Right renal cortex interstitium (tissue), 3 donors: ENCODE data around the gene HTR3A. TPM values are rescaled to one million over a fixed set of nuclear protein-coding genes. Genes with fewer than 3 reads are reported as not detected.

Source experiments
- DNase-seq, 3 donors: peaks; one replicate each; pipeline ENCODE4 v3.0.0-alpha.2; 2013; ENCODE audit warnings: low read depth in 3 of 3, low spot score in 2 of 3
- polyA plus RNA-seq, 3 donors: library from polyadenylated mRNA; unstranded; fragments of 120-200 nt; gene quantifications; one replicate each; pipeline ENCODE4 v1.2.1, GENCODE V29; 2013; ENCODE audit not compliant: insufficient read length in 3 of 3

Gene HTR3A
- polyA plus RNA-seq, 3 donors, result 0.13 TPM; not detected in 2

DNA sequence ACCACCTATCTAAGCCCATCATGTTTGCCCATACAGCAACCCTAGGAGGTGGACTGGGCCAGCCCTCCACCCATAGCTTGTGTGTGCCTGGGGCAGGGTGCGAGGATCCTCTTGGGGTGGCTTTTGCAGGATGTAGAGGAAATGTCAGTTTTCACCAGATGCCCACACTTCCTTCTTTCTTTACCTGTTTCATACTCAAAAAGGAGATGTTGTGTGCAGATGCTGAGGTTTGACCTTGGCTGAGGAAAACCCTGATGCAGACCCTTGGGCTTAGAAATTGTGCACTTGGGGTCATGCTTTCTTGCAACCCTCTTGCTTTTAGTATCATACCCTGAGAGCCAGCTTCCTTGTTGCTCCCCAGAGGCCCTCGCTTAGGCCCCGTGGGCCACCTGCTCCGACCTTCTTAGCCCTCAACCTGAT, 2.2 kb downstream of the HTR3A start:
- DNase-seq, result no peak

DNA sequence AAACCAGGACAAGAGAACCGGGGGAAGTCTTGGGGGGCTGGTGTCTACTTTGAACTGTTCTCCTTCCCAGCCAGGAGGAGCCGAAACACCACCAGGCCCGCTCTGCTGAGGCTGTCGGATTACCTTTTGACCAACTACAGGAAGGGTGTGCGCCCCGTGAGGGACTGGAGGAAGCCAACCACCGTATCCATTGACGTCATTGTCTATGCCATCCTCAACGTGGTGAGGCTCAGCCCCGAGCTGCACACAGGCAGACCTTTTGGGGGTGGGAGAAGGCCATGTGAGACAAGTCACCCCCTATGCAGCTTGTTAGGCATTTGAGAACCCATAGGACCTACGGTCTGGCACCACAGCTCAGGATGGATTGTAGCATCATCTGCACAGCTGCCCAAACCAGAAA, 2.8 kb downstream of the HTR3A start:
- no peak for DNase-seq

DNA sequence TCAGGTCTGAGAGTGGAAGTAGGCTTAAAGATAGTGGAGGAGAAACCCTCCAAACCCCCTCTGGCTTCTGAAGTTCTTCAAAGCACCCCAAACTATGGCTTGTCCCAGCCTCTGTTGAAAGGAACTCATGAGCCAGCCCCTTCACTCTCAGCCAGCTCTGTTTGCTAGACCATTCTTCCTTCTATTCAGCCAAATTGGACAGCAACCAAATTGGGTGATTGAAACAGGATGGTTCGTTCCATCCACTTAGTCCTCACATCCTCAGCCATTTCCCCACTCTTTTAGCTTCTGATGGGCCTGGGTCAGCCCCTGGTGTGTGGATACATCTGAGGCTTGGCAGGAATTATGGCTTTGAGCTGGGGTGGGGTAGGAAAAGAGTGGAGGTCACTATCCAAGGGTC, 4.5 kb downstream of the HTR3A start:
- no peak for DNase-seq

DNA sequence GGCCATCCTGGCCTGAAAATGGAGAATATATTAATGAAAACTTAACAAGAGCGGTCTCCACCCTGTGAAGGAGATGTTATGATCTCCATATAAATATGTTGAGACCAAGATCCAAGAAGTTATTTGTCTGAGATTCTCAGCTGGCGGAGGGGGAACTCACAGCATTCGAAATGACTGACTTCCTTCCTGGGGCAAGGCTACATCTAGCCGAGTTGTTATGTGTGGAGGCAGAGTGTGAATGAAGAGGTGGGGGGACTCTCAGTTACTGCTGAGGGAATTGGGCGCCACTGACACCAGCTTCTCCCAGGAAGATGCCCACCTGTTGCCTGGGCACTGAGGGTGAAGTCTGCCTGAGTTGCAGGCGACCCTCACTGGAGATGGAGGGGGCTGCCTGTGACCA, 5.9 kb downstream of the HTR3A start:
- DNase-seq, result no peak

DNA sequence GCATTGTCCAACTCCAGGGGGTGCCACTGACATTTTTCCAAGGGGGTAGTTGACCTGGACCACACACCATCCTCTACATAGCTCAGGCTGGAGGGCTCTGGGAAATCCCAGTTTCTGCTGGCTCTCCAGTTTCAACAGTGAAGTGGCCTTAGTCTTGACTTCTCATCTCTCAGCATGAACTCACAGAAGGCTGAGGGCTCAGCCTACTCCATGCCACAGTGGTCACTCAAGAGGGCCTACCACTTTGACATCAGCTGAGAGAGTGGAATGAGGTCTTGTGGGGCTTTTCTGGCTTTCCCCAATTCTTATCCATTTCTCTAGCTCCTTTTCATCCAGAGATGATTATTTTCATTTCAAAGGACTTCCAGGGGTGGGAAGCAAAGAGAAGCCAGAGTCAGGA, 7.4 kb downstream of the HTR3A start:
- no peak for DNase-seq

DNA sequence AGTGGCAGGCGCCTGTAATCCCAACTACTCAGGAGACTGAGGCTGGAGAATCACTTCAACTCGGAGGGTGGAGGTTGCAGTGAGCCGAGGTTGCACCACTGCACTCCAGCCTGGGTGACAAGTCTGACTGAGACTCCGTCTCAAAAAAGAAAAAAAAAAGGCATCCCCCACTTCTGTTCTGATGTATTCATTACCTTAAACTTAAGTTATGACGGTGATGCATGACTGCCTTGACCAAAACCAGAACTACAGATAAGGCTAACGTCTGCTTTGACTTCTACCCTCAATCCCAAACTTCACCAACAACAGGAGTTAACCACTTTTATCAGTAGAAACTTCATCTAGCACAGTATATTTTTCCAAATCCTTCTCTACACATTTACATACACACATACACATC, 9.9 kb downstream of the HTR3A start:
- no peak for DNase-seq

DNA sequence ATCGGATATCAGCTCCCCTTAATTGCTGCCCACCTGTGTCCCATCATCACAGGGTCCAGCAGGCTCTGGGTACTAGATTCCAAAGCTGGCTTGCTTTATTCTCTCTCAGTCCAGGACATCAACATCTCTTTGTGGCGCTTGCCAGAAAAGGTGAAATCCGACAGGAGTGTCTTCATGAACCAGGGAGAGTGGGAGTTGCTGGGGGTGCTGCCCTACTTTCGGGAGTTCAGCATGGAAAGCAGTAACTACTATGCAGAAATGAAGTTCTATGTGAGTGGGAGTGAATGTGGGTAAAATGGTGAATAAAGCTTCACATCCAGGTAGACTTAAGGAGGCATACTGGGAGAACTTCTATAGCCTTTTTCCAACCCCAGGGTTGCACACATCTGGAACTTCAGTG, 11.0 kb downstream of the HTR3A start:
- no peak for DNase-seq

DNA sequence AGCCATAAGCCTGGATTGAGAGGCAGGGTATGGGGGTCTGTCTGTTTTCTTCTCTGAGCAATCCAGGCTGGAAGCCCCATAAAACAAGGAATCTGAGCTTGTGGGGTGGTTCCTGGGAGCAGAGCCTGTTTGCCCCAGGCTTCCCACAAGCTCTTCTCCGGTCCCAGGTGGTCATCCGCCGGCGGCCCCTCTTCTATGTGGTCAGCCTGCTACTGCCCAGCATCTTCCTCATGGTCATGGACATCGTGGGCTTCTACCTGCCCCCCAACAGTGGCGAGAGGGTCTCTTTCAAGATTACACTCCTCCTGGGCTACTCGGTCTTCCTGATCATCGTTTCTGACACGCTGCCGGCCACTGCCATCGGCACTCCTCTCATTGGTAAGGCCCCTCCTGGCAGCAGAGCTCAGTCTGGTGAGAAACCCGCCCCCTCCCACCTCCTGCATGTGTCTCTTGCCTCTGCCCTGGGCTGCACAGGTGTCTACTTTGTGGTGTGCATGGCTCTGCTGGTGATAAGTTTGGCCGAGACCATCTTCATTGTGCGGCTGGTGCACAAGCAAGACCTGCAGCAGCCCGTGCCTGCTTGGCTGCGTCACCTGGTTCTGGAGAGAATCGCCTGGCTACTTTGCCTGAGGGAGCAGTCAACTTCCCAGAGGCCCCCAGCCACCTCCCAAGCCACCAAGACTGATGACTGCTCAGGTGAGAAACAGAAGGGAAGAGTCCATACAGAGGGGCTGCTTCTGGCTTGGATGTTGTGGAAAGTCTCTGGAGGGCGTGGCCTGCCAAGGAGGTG, 11.6 kb downstream of the HTR3A start:
- no peak for DNase-seq

DNA sequence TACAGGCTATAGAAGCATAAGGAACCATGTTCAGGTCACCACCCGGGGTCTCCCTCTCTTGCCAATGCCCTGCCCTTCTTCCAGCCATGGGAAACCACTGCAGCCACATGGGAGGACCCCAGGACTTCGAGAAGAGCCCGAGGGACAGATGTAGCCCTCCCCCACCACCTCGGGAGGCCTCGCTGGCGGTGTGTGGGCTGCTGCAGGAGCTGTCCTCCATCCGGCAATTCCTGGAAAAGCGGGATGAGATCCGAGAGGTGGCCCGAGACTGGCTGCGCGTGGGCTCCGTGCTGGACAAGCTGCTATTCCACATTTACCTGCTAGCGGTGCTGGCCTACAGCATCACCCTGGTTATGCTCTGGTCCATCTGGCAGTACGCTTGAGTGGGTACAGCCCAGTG, 14.5 kb downstream of the HTR3A start:
- DNase-seq, result no peak

DNA sequence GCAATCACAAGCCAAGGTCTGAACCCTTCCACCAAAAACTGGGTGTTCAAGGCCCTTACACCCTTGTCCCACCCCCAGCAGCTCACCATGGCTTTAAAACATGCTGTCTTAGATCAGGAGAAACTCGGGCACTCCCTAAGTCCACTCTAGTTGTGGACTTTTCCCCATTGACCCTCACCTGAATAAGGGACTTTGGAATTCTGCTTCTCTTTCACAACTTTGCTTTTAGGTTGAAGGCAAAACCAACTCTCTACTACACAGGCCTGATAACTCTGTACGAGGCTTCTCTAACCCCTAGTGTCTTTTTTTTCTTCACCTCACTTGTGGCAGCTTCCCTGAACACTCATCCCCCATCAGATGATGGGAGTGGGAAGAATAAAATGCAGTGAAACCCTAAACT, 15.0 kb downstream of the HTR3A start:
- DNase-seq, result no peak

DNA sequence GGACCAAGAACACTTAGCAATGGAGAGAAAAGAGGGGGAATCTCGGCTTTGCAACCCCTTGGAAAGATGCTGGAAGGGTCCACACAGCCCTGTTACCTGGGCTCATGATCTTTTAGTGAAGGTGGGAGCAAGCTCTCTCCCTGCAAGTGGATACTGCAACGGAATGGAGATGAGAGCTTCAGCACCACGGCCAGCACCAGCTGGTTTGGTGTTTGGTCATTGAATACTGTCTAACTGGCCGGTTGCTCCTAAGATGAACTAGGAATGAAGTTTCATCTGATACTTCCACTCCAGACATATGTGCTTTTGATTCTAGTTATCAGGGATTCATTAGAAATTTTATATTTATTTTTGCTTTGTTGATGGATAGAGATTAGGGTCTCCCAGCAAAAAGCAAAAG, 16.3 kb downstream of the HTR3A start:
- DNase-seq, result peak in 2 of 3 donors; percentile 45 to 66

DNA sequence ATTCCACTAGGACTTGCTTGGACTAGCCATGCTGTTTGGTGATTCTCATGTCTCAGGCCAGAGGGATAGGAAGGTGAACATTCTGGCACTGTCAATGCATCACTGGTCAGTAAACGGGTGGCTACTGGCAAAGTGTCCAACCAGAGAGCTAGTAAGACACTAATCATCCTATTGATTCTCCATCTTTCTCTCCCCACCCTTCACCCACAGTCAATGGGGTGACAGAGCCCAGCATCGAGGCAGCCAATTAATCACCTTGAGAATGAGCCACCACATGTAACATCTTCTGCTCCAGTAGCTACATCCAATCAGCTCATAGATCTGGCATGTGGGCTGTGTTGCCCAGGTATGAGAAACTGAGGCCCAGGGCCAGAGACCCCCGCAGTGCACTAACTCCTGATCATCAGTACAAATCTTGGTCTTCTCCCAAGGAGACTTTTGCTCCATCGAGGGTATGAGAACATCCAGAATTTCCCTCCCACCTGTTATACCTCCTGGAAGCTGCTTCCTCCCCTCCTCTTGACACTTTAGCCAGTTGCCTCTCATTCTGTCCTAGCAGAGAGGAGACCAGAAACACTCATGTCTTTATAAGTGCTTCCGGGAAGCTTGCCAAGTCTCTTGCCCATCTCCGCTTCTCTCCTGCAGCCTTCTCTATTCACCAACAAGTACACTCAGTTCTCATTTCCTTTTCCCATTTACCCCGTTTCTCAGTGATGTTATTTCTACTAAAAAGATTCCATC, 17.0 kb downstream of the HTR3A start:
- no peak for DNase-seq

DNA sequence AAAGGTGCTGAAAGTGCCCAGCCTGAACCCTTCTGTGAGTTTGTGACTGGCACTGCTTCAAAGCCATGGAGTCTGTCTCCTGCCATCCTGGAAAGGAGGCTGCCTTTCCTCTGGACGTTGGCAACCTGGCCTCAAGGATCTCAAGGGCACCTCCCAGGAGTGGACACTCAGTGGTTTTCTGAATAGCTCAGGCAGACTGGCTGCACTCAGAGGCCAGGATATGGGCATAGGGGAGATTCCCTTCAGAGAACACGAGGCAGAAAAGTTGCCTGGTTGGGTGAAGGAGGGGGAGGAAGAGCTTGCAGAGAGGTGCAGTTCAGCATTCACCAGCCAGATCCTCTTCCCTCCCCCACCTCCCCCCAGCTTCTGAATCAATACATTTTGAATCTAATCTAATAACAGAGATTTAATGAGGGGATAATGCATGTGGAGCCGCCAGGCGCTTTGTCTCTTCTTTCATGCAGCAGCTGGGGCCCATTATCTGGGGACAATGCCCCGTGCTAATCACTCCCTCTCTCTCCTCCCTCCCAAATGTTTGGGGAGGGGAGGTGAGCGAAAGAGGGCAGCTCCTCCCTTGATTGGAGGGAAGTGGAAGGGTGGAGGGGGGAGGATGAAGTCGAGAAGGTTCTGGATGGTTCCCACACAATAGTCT, 17.7 kb downstream of the HTR3A start:
- DNase-seq, result no peak

DNA sequence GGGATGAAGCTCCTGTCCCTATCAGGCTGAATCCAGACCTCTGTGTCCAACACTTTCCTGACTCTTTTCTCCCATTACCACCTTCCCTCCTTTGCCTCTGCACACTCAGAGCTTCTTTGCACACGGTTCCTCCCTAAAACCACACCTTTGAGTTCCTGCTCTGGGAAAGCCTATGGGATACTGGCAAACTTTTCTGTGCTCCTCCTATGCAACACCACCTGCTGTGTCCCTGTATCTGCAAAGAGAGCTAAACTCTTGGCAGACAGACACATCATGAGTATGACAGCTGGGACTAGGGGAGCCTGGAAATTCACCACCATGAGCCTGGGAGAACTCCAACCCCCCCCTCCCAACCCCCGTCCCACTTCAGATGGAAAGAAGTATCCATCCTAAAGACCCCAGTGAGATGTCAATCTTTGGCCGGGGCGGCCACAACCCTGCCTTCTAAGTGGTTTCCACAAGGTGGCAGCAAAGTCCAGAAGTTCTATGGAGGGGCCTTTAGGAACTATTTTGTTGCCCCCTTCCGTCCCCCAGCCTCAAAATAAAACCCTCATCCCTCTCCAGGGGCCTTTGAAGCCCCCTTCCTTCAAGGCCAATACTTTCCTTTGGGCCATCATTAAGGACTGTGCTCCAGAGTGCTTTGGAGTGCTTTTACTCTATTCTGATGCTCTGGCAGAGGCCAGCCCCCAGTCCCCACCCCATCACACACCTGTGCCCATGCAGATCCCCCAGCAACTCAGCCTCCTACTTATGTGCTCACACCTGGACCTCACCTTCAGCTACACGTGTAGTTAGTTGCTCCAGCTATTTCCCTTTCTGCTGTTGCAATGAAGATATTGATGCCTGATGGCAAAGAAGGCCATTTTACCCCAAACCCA, 19.4 kb downstream of the HTR3A start:
- no peak for DNase-seq

DNA sequence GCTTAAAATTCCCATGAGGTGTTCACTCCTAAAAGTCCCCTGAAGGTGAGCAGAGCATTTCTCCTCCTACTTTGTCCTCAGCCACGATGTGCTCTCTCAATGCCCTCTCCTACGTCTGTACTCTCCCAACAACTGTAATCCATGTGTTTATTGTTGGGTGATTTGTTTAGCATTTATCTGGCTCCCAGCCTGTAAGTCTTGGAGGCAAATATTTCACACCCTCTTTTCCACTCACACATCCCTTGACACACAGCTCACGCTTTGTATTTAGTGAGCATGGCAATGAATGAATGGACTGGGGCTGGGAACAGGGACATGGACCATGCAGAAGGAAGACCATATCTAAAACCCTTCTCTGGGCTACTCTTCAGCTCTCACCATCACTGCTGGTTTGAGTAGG, 22.6 kb downstream of the HTR3A start:
- no peak for DNase-seq

DNA sequence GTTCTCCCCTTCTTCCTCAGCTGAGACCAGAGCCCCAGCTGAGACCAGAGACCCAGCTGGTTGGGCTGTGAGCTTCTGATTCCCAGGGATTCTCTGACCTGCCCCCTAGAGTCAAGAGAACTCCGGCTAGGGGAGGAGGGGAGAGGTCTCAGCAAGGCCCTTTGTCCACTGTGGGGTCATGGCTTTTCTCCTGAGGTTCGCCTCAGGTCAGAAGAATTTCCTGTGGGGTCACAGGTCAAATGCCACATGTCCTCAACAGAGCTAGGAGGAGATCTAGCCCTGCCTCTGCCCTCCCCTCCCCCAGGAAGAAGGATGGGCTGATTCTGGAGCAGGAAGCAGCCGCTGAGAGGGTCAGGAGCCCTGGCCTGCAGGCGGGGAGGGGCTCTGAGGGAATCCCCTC, 23.7 kb downstream of the HTR3A start:
- DNase-seq, result no peak

DNA sequence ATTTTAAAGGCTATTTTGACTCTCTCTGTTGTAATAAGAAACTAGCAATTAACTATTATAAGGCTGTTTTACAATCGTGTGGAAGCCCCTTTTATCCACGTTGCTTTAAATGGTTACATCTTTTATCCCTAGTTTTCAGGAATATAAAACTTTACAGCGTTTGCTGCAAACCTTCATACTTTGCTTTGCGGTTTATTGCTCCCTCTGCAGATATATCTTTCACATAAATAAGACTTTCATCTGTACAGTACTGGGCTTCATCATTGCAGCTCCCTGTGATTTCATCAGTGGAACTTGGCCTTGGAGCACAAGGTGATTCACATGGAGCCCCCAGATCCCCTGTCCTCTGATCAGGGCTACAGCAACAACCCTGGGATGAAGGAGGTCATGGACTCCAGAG, 25.6 kb downstream of the HTR3A start:
- DNase-seq, result no peak

DNA sequence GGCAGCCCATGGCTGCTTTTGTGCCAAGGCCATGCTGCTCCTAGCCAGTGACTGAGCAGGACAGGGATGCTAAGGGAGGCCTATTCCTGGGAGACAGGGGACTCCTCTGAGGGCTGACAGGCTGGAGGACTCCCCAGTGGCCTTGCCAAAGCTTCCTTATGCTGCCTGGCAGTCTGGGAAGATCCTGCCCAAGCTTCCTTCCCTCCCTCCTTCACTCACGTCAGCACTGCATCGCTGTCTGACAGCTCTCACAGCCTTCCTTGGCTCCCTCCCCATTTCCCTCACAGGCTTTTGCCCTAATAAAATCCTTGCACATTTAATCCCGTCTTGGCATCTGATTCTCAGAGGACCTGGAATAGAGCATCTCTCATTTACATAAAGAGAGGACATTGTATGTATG, 26.5 kb downstream of the HTR3A start:
- no peak for DNase-seq

DNA sequence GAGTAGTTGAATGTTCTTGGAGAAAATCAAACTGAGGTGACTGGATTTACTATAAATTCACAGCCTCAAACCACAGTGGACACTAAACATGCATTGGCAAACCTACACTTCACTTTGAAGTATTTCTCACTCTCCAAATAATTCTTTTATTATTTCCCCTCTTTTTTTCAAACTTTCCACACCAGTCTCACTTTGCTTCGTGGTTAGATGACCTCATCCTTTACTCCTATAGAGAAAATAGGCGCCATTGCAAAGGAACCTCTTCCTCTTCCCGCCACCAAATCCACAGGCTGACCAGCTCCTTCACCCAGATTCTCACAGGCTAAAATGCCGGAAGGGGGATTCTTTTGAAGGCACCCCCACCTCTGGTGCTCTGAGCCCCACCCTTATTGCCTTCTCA, 33.4 kb downstream of the HTR3A start:
- DNase-seq, result no peak

DNA sequence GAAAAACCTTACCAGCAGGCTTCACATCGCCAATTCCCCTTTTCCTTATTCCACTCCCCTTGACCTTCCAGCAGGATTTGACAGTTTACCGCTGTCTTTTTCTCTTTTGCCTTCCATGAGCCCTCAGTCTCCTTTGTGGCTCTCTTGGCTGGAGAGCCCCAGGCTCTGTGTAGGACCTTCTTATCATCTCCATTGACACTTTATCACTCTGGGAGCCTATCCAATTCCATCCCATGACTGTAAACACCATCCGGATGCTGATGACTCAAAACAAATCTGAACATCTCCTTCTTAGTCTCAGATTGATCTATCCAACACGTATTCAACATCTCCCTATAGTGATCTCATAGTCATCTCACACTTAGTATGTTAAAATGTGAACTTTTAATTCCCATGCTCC, 36.0 kb downstream of the HTR3A start:
- no peak for DNase-seq

DNA sequence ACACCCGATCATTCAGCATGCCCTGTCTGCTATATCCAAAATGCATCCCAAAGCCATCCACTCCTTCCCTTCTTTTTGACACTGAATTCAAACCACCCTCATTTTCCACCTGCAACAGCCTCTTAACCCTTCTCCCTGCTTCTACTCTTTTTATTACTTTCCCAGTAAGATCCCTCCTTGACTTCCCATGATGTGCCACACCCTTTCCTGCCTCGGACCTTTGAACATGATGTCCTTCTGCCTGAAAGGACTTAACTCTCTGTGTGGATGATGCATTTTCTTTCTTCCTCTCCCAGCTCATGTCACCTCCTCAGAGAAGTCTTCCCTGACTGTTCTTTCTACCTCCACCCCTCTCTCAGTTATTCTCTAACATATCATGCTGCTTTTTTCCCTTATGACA, 36.5 kb downstream of the HTR3A start:
- no peak for DNase-seq
